GM19468 (cell line): ENCODE results near the gene OPRM1.
"Not testable (repeated sequence)": the region's sequence is repeated elsewhere in the genome, so short reads cannot be mapped to it uniquely, and the experiment has no call there.

Source experiments
- ATAC-seq: cut with Tn5 transposase; IDR thresholded peaks from one replicate; pipeline ENCODE4 v1.9.1; 2021; ENCODE audit warnings: mild to moderate bottlenecking, moderate library complexity, moderate number of reproducible peaks; ENCODE audit not compliant: unreplicated experiment; ENCODE audit errors: extremely low read depth

The OPRM1 gene

GRCh38 chr6:154232013-154232910, 193.2 kb downstream of the OPRM1 start:
- ATAC-seq: no peak

GRCh38 chr6:154233383-154233782, 194.3 kb downstream of the OPRM1 start:
- ATAC-seq: no peak

DNA sequence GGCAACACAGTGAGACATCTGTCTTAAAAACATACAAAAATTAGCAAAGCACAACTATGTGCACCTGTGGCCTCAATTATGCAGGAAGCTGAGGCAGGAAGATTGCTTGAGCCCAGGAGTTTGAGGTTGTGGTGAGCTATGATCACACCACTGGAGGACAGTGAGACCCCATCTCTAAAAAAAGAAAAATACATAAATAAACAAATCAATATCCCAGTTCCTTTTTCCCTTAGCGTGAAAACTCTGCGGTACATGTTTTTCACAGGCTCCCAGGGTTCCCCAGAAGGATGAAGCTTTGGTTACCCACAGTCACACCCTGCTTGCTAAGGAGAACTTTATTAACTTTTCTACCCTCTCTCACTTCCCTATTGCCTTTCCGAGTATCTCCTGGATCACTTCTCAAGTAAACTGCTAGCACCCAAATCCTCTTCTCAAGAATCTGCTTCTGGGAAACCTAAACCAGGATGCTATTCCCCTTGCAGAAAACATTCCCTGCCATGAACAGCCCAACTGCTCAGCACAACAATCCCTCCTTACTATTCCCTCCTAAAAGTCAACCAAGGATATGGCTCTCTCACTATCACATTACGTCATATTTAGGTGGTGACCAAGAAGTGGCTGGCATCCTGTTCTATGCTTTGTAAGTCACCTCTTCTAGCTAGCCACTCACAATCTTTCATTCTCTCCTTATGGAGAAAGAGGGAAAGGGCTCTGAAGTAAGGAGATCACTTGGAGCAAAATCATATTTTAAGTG, 195.2 kb downstream of the OPRM1 start:
- no peak for ATAC-seq

GRCh38 chr6:154236646-154237301, 197.7 kb downstream of the OPRM1 start:
- no peak for ATAC-seq

DNA sequence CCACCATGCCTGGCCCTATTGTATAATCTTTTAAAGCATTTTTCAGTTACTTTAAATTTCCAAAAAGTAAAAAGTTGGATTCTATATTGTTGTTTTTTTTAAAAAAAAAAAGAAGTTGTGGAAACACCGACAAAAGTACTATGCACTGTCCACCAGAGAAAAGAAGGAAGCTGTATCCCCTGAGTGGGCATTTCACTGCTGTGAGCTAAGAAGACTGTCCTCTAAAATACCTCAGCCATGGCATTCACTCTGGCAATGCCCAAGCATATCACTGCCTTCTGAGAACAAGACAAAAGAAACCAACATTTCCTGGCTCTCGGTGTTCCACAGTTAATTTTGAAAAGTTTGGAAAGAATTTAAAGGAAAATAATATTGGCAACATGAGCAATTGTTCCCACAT, 199.8 kb downstream of the OPRM1 start:
- no peak for ATAC-seq

DNA sequence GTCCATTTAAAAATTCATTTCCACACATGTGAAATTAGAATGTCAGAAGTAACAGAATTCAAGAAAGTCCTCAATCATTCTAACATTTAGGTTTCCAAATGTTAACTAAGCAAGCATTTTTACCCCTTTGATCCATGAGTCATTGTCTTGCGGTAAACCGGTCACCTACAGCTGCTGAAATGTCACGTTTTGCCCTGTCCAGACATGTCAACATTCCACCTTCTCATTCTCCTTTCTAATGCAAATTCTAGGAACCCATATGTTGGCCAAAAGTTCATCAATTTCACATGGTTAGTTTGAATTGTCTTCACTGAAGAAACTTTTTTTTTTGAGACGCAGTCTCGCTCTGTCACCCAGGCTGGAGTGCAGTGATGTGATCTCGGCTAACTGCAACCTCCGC, 200.4 kb downstream of the OPRM1 start:
- no peak for ATAC-seq

DNA sequence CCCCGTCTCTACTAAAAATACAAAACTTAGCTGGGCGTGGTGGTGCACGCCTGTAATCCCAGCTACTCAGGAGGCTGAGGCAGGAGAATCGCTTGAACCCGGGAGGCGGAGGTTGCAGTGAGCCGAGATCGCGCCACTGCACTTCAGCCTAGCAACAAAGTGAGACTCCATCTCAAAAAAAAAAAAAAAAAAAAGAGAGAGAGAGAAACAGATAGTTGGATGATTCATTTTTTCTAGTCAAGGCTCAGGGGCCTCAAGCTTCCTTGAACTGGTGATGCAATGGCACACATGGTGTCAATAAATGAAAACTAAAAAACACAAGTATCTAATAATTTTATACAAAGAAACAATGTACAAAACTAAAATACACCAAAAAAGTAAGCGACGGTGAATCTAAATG, 202.0 kb downstream of the OPRM1 start:
- ATAC-seq: not testable (repeated sequence)

DNA sequence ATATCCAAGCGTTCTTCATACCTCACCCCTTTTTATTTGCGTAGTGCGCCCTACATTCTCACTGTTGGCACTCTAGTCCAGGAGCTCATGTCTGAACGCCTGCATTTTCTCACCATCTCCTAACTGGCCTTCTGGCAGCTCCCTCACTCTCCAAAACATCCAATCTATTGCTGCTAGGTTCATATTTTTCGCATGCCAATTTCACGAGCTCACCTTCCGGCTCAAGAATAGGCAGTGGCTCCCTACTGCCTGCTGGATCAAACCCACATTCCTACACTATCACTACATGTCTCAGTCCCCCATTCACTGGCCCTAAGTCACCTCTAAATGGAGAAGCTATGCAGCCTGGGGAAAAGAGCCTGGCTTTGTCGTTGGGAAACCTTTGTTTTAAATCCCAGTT, 202.5 kb downstream of the OPRM1 start:
- ATAC-seq: no peak

DNA sequence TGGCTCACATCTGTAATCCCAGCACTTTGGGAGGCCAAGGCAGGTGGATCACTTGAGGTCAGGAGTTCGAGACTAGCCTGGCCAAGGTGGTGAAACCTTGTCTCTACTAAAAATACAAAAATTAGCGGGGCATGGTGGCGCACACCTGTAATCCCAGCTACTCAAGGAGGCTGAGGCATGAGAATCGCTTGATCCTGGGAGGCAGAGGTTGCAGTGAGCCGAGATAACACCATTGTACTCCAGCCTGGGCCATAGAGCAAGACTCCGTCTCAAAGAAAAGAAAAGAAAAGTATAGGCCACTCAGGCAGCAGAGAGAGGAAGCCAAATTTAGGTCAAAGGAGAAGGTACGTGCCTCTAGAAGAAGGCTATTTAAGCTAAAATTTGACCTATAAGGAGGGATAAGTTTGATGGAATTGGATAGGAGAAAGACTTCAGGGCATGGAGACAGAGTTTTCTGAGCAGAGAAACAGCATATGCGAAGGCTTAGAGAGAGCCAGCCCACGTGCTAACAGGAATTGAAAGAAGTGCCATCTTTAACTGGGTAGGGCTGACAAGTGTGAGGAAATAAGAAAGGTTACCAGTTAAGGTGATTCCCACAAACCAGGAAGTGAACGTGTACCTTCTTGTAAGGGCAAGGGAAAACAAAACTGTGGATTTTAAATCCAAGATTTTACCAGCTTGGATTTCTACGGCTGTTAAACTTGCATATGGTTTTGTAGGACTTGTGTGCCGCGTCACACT, 203.7 kb downstream of the OPRM1 start:
- no peak for ATAC-seq

- ATAC-seq: no peak
Observed at GRCh38 chr6:154243793-154244750, 205.0 kb downstream of the OPRM1 start.

GRCh38 chr6:154245506-154245905, 206.5 kb downstream of the OPRM1 start:
- ATAC-seq: no peak

- ATAC-seq: no peak
Observed at GRCh38 chr6:154246723-154247118, 207.7 kb downstream of the OPRM1 start.

DNA sequence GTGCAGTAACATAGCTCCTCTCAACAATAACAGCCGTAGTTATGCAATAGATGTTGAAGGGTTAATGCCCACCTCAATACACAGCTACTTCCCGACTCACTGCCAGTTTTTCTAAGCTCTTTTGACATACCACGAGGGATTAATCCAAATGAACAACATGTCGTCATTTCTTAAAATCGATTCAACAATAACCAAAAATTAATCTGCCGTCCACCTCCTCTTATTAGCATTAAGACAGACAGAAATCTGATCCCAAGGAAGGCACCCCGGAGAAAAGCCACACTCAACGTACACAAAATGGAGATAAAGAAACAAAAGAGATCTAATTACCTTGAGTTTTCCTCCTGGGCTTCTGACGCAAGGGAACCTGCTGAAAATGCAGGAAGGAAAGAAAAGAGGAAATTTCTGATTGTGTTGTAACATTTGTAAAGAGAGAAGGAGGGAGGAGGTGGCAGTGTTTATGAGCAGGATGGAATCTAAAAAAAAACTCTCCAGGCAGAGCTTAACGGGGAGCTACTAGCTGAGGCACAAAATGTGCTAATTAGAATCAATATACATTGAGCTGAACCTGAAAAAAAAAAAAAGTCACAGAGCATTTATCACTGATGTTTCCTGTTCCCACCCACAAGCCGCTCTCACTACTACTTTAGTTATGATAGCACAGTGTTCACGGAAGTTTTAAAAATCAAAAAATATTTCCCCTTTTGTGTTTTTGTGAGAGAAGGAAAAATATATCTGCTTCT, 208.2 kb downstream of the OPRM1 start:
- peak; percentile 13 for ATAC-seq

GRCh38 chr6:154249499-154250298, 210.7 kb downstream of the OPRM1 start:
- ATAC-seq: peak; percentile 66

- ATAC-seq: no peak
Observed at GRCh38 chr6:154251116-154251515, 212.1 kb downstream of the OPRM1 start.

GRCh38 chr6:154252678-154253077, 213.6 kb downstream of the OPRM1 start:
- ATAC-seq: no peak

GRCh38 chr6:154257067-154257466, 218.0 kb downstream of the OPRM1 start:
- no peak for ATAC-seq
